Measurements from ENCODE around the gene HLA-DRB1. TPM values are rescaled to one million over a fixed set of nuclear protein-coding genes. Genes with fewer than 3 reads are reported as not detected.

The HLA-DRB1 gene
- total RNA-seq, 2 experiments from 2014 or later = 189 to 228 TPM

Other genes with a start within 250 kb of the HLA-DRB1 start
- not detected for gene TSBP1, start 217.9 kb downstream of the HLA-DRB1 start, total RNA-seq
- not detected for gene BTNL2, start 182.7 kb downstream of the HLA-DRB1 start, total RNA-seq
- 100 to 1,000 TPM; 311 to 313 TPM for gene HLA-DRA, start 150.0 kb downstream of the HLA-DRB1 start, total RNA-seq
- gene HLA-DRB5, start 59.6 kb downstream of the HLA-DRB1 start, total RNA-seq = 1 to 10 TPM; 2.9 to 5.3 TPM
- gene HLA-DQA1, start 47.6 kb upstream of the HLA-DRB1 start, total RNA-seq = 100 to 1,000 TPM in 1 of 2 experiments, 10 to 100 TPM in 1; 74.4 to 143 TPM
- 10 to 100 TPM; 72.9 to 89.8 TPM for gene HLA-DQB1, start 76.8 kb upstream of the HLA-DRB1 start, total RNA-seq
- gene HLA-DQA2, start 151.5 kb upstream of the HLA-DRB1 start, total RNA-seq = 10 to 100 TPM in 1 of 2 experiments, 1 to 10 TPM in 1; 4.9 to 11.6 TPM
- 1 to 10 TPM; 2.9 to 4.2 TPM for gene HLA-DQB2, start 173.7 kb upstream of the HLA-DRB1 start, total RNA-seq
- 1 to 10 TPM; 2.7 to 3.9 TPM for gene HLA-DOB, start 227.2 kb upstream of the HLA-DRB1 start, total RNA-seq
- 100 to 1,000 TPM; 242 to 258 TPM for gene TAP2, start 248.9 kb upstream of the HLA-DRB1 start, total RNA-seq